K562 (cell line): Measurements from ENCODE around the gene PRRC2A. TPM values are rescaled to one million over a fixed set of nuclear protein-coding genes. Genes with fewer than 3 reads are reported as not detected.

Experiments
- BCOR ChIP-seq: fragments of 450-650 bp; IDR thresholded peaks from 2 replicates; pipeline ENCODE4 v1.6.1; 2016
- ELF1 ChIP-seq: fragments of 200-800 bp; sonication (Bioruptor generic); IDR thresholded peaks from 2 replicates; pipeline ENCODE4 v1.6.1; 2016; ENCODE audit warnings: missing genetic modification characterization, missing compliant biosample characterization
- ETV6 ChIP-seq, 3 experiments: fragments of 150-350 bp in 1 of 3; sonication (generic) in 1 of 3; formaldehyde crosslinking in 1 of 3; IDR thresholded peaks; 2 replicates each; pipeline versions ENCODE4 v1.6.1 to v1.8.0; 2014 to 2022; ENCODE audit warnings: borderline replicate concordance in 2 of 3, low read depth in 2 of 3, antibody characterized with exemption in 1 of 3, low read length in 1 of 3, mild to moderate bottlenecking in 1 of 3, missing genetic modification reagents in 1 of 3
- FUS ChIP-seq: fragments of 200-400 bp; formaldehyde crosslinking; optimal IDR thresholded peaks from 2 replicates; pipeline ENCODE3; 2017; ENCODE audit warnings: low read depth, low read length
- GABPA ChIP-seq: fragments of 200-800 bp; sonication (Bioruptor generic); conservative IDR thresholded peaks from 2 replicates; pipeline ENCODE4 v1.6.1; 2016; ENCODE audit warnings: low read depth, missing genetic modification characterization, missing compliant biosample characterization
- MED1 ChIP-seq: sonication (generic); formaldehyde crosslinking; IDR thresholded peaks from 2 replicates; pipeline ENCODE4 v1.8.1; 2023; ENCODE audit warnings: missing genetic modification reagents, borderline replicate concordance
- NR3C1 ChIP-seq: sonication (generic); formaldehyde crosslinking; IDR thresholded peaks from 2 replicates; pipeline ENCODE4 v1.8.1; 2022; ENCODE audit warnings: missing genetic modification reagents
- RBM25 ChIP-seq: fragments of 200-400 bp; formaldehyde crosslinking; IDR thresholded peaks from 2 replicates; pipeline ENCODE4 v1.6.1; 2018; ENCODE audit warnings: low read length, low read depth, moderate library complexity; ENCODE audit not compliant: severe bottlenecking
- STAG1 ChIP-seq: sonication (generic); formaldehyde crosslinking; IDR thresholded peaks from 2 replicates; pipeline ENCODE4 v1.5.0; 2020; ENCODE audit warnings: missing genetic modification reagents, borderline replicate concordance
- ZBTB2 ChIP-seq: fragments of 450-650 bp; IDR thresholded peaks from 2 replicates; pipeline ENCODE4 v1.6.1; 2016; ENCODE audit warnings: antibody characterized with exemption
- ZEB2 ChIP-seq: fragments of 450-650 bp; IDR thresholded peaks from 2 replicates; pipeline ENCODE4 v1.6.1; 2016
- ZFP1 ChIP-seq: fragments of 450-650 bp; formaldehyde crosslinking; IDR thresholded peaks from 2 replicates; pipeline ENCODE4 v1.4.0; 2020; ENCODE audit warnings: mild to moderate bottlenecking, mixed read lengths
- ZNF316 ChIP-seq: fragments of 450-650 bp; IDR thresholded peaks from 2 replicates; pipeline ENCODE4 v1.6.1; 2016
- ZNF699 ChIP-seq: fragments of 250-450 bp; sonication (Bioruptor Pico); IDR thresholded peaks from 2 replicates; pipeline ENCODE4 v1.8.0; 2021; ENCODE audit warnings: mild to moderate bottlenecking, moderate library complexity; ENCODE audit not compliant: insufficient replicate concordance
- polyA plus RNA-seq, 8 experiments: library from polyadenylated mRNA; depleted of rRNA in 4 of 8; stranded (reverse) in 5 of 8; unstranded in 3 of 8; fragments of >200 nt; fragmentation: Nextera tagmentation in 2 of 8; fragmentation: Illumina TruSeq in 1 of 8; extraction: Ambion mirVana in 2 of 8; extraction: Trizol in 1 of 8; gene quantifications; 2 replicates each; pipeline versions ENCODE4 v1.2.1 to v1.2.3, GENCODE V29; 2011 to 2014; ENCODE audit warnings: inconsistent platforms in 1 of 8, missing spikeins in 1 of 8
- total RNA-seq, 7 experiments: library from RNA; depleted of rRNA in 6 of 7; stranded (reverse); fragments of >200 nt in 6 of 7; fragmentation: Illumina TruSeq in 2 of 7; extraction: Trizol in 2 of 7; gene quantifications; 2 replicates each; pipeline versions ENCODE4 v1.2.1 to v1.2.3, GENCODE V29; 2011 to 2021; ENCODE audit warnings: low replicate concordance in 1 of 7
- TF ChIP-seq, protein P1 (sequence below): fragments of 250-450 bp; sonication (Bioruptor Pico); IDR thresholded peaks from 2 replicates; pipeline ENCODE4 v1.5.0; 2021; ENCODE audit warnings: mild to moderate bottlenecking, moderate library complexity
- TF ChIP-seq, protein P2 (sequence below): fragments of 450-650 bp; IDR thresholded peaks from 2 replicates; pipeline ENCODE4 v1.6.1; 2018; ENCODE audit warnings: mild to moderate bottlenecking, low read depth; ENCODE audit not compliant: partially characterized antibody
- TF ChIP-seq, protein P3 (sequence below): sonication (generic); formaldehyde crosslinking; IDR thresholded peaks from 2 replicates; pipeline ENCODE4 v1.8.1; 2022; ENCODE audit warnings: missing genetic modification reagents

PRRC2A gene
- total and polyA plus RNA-seq, 9 of the 15 experiments (the other 6 are each of a cell fraction or from before 2014, with no cell fraction given), result 1.0 to 332 (median 63.0) TPM

GRCh38 chr6:31619805-31620585 is 520 bp upstream of the PRRC2A start (continued):
- TF ChIP-seq ETV6 (IDR thresholded peaks at IDR 0.05; ENCODE audit: borderline replicate concordance in 1 of 2, low read depth in 2 of 2, low read length in 1 of 2) (no peak), ETV6 (CRISPR knock-in tag; IDR thresholded peaks at IDR 0.05; ENCODE audit: borderline replicate concordance) (no peak), MED1 (CRISPR knock-in tag) (no peak), ZFP1 (CRISPR knock-in tag) (no peak; the same call in 1 of the 2 replicates), BCOR (peak; percentile 17; the same call in 1 of the 2 replicates), ELF1 (tag) (0 out of 2 replicates have a peak, but pooled peaks have one; percentile 26), GABPA (tag) (peak; percentile 69), RBM25 (no peak), ZEB2 (no peak), ZNF316 (peak; percentile 54), FUS (no peak), STAG1 (CRISPR knock-in tag) (no peak), ZNF699 (no peak), ZBTB2 (peak; percentile 89), NR3C1 (no peak)
- TF ChIP-seq, protein P1, sequence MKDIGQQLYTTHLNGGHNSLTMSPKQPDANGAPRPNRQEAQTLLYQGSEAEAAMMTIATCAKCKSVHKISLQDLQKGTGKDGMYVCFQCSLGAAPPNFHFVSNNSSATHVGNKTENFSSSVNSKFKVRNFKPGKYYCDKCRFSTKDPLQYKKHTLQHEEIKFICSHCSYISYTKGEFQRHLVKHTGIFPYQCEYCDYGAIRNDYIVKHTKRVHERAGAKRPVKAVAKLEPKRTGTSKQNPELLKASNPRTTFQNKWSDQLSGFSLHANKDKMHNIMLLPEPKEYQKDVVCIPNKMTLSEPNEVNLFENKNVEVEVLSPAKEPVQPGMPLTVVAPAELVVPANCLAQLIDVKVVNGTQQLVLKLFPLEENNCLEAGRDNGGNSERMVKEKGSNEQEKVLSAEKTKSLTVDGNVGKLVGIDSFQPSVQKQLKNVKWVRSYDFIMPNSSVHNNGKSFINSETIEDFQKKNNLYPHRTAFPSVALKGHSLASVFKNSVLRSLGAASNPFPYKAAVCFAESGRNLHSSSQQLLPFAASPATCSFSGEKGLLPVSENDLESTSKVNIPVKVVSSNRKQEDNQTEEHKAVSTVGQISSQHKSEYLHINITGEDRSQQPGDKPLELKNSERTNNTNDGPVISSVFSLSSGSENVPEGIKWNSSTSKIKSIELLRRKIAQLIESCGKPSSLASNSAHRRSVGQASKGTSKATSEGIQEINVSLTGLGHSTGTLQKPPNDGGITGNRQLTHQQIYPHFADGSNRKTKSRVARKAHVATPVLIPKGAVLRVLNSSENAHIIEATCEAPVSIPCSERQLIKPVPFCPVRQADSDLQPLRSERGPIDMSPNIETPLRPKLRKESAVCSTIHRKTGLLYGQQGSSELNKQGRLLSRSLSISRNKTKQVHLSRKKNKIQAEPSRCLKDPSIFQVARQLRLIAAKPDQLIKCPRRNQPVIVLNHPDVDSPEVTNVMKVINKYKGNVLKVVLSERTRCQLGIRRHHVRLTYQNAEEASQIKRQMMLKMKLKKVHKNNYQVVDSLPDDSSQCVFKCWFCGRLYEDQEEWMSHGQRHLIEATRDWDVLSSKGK (CRISPR knock-in tag), result no peak
- TF ChIP-seq, protein P2, sequence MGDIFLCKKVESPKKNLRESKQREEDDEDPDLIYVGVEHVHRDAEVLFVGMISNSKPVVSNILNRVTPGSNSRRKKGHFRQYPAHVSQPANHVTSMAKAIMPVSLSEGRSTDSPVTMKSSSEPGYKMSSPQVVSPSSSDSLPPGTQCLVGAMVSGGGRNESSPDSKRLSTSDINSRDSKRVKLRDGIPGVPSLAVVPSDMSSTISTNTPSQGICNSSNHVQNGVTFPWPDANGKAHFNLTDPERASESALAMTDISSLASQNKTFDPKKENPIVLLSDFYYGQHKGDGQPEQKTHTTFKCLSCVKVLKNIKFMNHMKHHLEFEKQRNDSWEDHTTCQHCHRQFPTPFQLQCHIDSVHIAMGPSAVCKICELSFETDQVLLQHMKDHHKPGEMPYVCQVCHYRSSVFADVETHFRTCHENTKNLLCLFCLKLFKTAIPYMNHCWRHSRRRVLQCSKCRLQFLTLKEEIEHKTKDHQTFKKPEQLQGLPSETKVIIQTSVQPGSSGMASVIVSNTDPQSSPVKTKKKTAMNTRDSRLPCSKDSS, result no peak
- TF ChIP-seq, protein P3, sequence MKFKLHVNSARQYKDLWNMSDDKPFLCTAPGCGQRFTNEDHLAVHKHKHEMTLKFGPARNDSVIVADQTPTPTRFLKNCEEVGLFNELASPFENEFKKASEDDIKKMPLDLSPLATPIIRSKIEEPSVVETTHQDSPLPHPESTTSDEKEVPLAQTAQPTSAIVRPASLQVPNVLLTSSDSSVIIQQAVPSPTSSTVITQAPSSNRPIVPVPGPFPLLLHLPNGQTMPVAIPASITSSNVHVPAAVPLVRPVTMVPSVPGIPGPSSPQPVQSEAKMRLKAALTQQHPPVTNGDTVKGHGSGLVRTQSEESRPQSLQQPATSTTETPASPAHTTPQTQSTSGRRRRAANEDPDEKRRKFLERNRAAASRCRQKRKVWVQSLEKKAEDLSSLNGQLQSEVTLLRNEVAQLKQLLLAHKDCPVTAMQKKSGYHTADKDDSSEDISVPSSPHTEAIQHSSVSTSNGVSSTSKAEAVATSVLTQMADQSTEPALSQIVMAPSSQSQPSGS (CRISPR knock-in tag), result peak; percentile 67; the same call in 1 of the 2 replicates
